ENCODE measurements around the gene LGALS8.

LGALS8 gene

GRCh38 chr1:236589531-236589930 lies 65.7 kb downstream of the LGALS8 start:
- DNase-seq (ENCODE audit: low read depth): no peak

GRCh38 chr1:236590553-236591150 lies 66.9 kb downstream of the LGALS8 start:
- no peak for DNase-seq (ENCODE audit: low read depth)

GRCh38 chr1:236602171-236602570 lies 78.4 kb downstream of the LGALS8 start:
- DNase-seq (ENCODE audit: low read depth): no peak

All from EH (cell line).